Ovary (tissue), 9 donors: ENCODE measurements around the gene MAN1A1. TPM values are rescaled to one million over a fixed set of nuclear protein-coding genes. Genes with fewer than 3 reads are reported as not detected.
A peak's percentile ranks its signal among the peaks of the same experiment; 100 is the strongest.

Source experiments
- DNase-seq, 5 donors: peaks; one replicate each; pipeline ENCODE4 v3.0.0-alpha.2; 2019 to 2020
- H3K27ac ChIP-seq, 2 donors: fragments of 200-600 bp; one replicate each; pipeline versions ENCODE4 v1.5.1 to v1.8.0; 2019 to 2022
- H3K27me3 ChIP-seq: fragments of 200-600 bp; one replicate; pipeline ENCODE4 v1.8.0; 2022
- H3K36me3 ChIP-seq: fragments of 200-600 bp; sonication (generic); one replicate; pipeline ENCODE4 v1.5.1; 2019
- H3K4me1 ChIP-seq: one replicate; pipeline ENCODE4 v1.8.1; 2013; ENCODE audit warnings: mild to moderate bottlenecking, moderate library complexity; ENCODE audit not compliant: insufficient read depth
- H3K4me3 ChIP-seq: fragments of 200-600 bp; sonication (generic); one replicate; pipeline ENCODE4 v1.5.1; 2017
- H3K9me3 ChIP-seq, 2 donors: fragments of 200-600 bp in 1 of 2; sonication (generic) in 1 of 2; one replicate each; pipeline versions ENCODE4 v1.5.1 to v1.8.1; 2013 to 2019; ENCODE audit warnings: mild to moderate bottlenecking in 1 of 2, moderate library complexity in 1 of 2
- CTCF ChIP-seq, 3 donors: fragments of 450-650 bp in 2 of 3; fragments of 200-600 bp in 1 of 3; IDR thresholded peaks; one replicate each; pipeline versions ENCODE4 v1.5.1 to v1.8.0; 2016 to 2022; ENCODE audit warnings: antibody characterized with exemption in 3 of 3, mild to moderate bottlenecking in 1 of 3
- EP300 ChIP-seq: sonication (generic); formaldehyde crosslinking; IDR thresholded peaks from one replicate; pipeline ENCODE4 v1.6.1; 2017; ENCODE audit warnings: antibody characterized with exemption
- POLR2A ChIP-seq: fragments of 450-650 bp; IDR thresholded peaks from one replicate; pipeline ENCODE4 v1.6.1; 2017; ENCODE audit warnings: antibody characterized with exemption, mild to moderate bottlenecking, moderate library complexity
- WGBS, 3 donors: extraction: QIAGEN DNeasy Blood & Tissue Kit in 1 of 3; methylation state at CpG; one replicate each; pipeline versions ENCODE4 v1.1.5 to v1.1.7; 2013 to 2017; 5-methylcytosine and 5-hydroxymethylcytosine counted together
- intact Hi-C, 4 donors: fragments of 100-400 bp; cut with DNase I; formaldehyde crosslinking; loops; one replicate each; pipeline versions ENCODE4 v1.11.0 to v1.15.1; 2022 to 2023
- polyA plus RNA-seq, 2 donors: library from polyadenylated mRNA; stranded (reverse); fragments of 200-250 nt in 1 of 2; fragments of 350-450 nt in 1 of 2; fragmentation: Illumina TruSeq in 1 of 2; extraction: RNeasy Lipid Tissue Mini Kit (QIAGEN cat#74804) in 1 of 2; gene quantifications; one replicate each; pipeline ENCODE4 v1.2.3, GENCODE V29; 2013 to 2014
- total RNA-seq, 7 donors: library from RNA; depleted of rRNA in 2 of 7; stranded (reverse); fragments of >200 nt in 2 of 7; fragmentation: NEBNext Ultra II Directional in 3 of 7; extraction: Animal tissue kit (Norgen Biotek cat#: 25700) in 3 of 7; gene quantifications; one replicate each; pipeline versions ENCODE4 v1.1.0 to v1.2.4, GENCODE V29; 2016 to 2023
- donor health status: DM: no; HTN: no; CAD: no; lungs with moderate emphysema.
- donor health status: DM: no; HTN: no; CAD: no.
- donor health status: Bipolar disorder and iron deficiency.
- donor health status: DM: yes; HTN: yes; CAD: no.
- donor health status: DM: no; HTN: no; CAD: no.
- donor health status: DM: yes; HTN: yes; CAD: no.

The MAN1A1 gene
- total and polyA plus RNA-seq, 9 donors, result 22.1 to 49.6 (median 31.8) TPM

GRCh38 chr6:119224095-119224701 is 125.4 kb downstream of the MAN1A1 start:
- no peak overlapping the region for H3K27ac ChIP-seq
- no peak overlapping the region for H3K4me3 ChIP-seq
- no peaks in the 10 kb centered on the region for H3K36me3 ChIP-seq
- no peak for DNase-seq
- no peak for TF ChIP-seq POLR2A
- TF ChIP-seq CTCF (IDR thresholded peaks at IDR 0.05), result no peak
- TF ChIP-seq EP300, result no peak
- WGBS, 3 donors, result 50 to 73% (median 54%) methylated on average over 4 of the region's 4 CpGs
- intact Hi-C loops, result no loop called here
- H3K27me3 ChIP-seq, result no peaks in the 10 kb centered on the region
- H3K9me3 ChIP-seq, result no peaks in the 10 kb centered on the region
- H3K4me1 ChIP-seq, result no peaks in the 10 kb centered on the region

- Histone ChIP-seq H3K36me3 (no peaks in the 10 kb centered on the region), H3K4me1 (peaks cover 3% of the 10 kb centered on the region), H3K9me3 (no peaks in the 10 kb centered on the region), H3K4me3 (no peak overlapping the region), H3K27ac (no peak overlapping the region), H3K27me3 (no peaks in the 10 kb centered on the region)
- no peak for DNase-seq
- WGBS, 3 donors, result 81 to 95% (median 95%) methylated on average over 1 of the region's 1 CpG
- intact Hi-C loops, result no loop called here
- no peak for TF ChIP-seq POLR2A
- no peak for TF ChIP-seq CTCF (IDR thresholded peaks at IDR 0.05)
- TF ChIP-seq EP300, result no peak
Observed at GRCh38 chr6:119220452-119220851, 129.1 kb downstream of the MAN1A1 start.

GRCh38 chr6:119218548-119218947 is 131.0 kb downstream of the MAN1A1 start:
- H3K4me1 ChIP-seq, result peaks cover 6% of the 10 kb centered on the region
- 95 to 97% (median 95%) methylated on average over 4 of the region's 4 CpGs for WGBS, 3 donors
- TF ChIP-seq CTCF (IDR thresholded peaks at IDR 0.05) (no peak), POLR2A (no peak), EP300 (no peak)
- no peaks in the 10 kb centered on the region for H3K27me3 ChIP-seq
- no peak for DNase-seq
- H3K9me3 ChIP-seq, result no peaks in the 10 kb centered on the region
- H3K4me3 ChIP-seq, result no peak overlapping the region
- H3K36me3 ChIP-seq, result no peaks in the 10 kb centered on the region
- H3K27ac ChIP-seq, result no peak overlapping the region
- intact Hi-C loops, result no loop called here

- TF ChIP-seq POLR2A (no peak), CTCF (IDR thresholded peaks at IDR 0.05) (no peak), EP300 (no peak)
- Histone ChIP-seq H3K36me3 (no peaks in the 10 kb centered on the region), H3K4me1 (peaks cover 6% of the 10 kb centered on the region), H3K9me3 (no peaks in the 10 kb centered on the region), H3K4me3 (no peak overlapping the region), H3K27me3 (no peaks in the 10 kb centered on the region), H3K27ac (peak overlapping the region in 1 of 2 donors; percentile 40)
- intact Hi-C loops, result no loop called here
- no peak for DNase-seq
- 86 to 92% (median 88%) methylated on average over 9 of the region's 9 CpGs for WGBS, 3 donors
Observed at GRCh38 chr6:119215885-119216590, 133.5 kb downstream of the MAN1A1 start.
